ENCODE results near the gene IFT25. TPM values are rescaled to one million over a fixed set of nuclear protein-coding genes. Genes with fewer than 3 reads are reported as not detected.

IFT25 gene
- total RNA-seq, 2 donors from 2014 or later, result 6.5 to 10.1 TPM

Other genes starting within 250 kb of the IFT25 start
- under 1 TPM; 0.20 to 0.22 TPM for gene GLIS1, start 206.5 kb downstream of the IFT25 start, total RNA-seq
- gene NDC1, start 107.4 kb downstream of the IFT25 start, total RNA-seq, result 1 to 10 TPM; 6.4 TPM
- gene YIPF1, start 55.9 kb downstream of the IFT25 start, total RNA-seq, result 10 to 100 TPM; 14.1 to 17.5 TPM
- not detected for gene DIO1, start 51.5 kb downstream of the IFT25 start, total RNA-seq
- gene LRRC42, start 651 bp upstream of the IFT25 start, total RNA-seq, result 10 to 100 TPM; 10.5 to 10.6 TPM
- gene LDLRAD1, start 72.5 kb upstream of the IFT25 start, total RNA-seq, result not detected
- gene TMEM59, start 107.5 kb upstream of the IFT25 start, total RNA-seq, result 100 to 1,000 TPM; 277 to 390 TPM
- 1 to 10 TPM; 3.3 to 5.6 TPM for gene TCEANC2, start 107.9 kb upstream of the IFT25 start, total RNA-seq
- not detected for gene CDCP2, start 207.3 kb upstream of the IFT25 start, total RNA-seq

All from right atrium auricular region (tissue), 2 donors.